Astrocyte (in vitro differentiated cells and primary cell): ENCODE data around the gene MRPS25. TPM values are rescaled to one million over a fixed set of nuclear protein-coding genes. Genes with fewer than 3 reads are reported as not detected.

Source experiments
- DNase-seq: peaks from one replicate; pipeline ENCODE4 v3.0.0-alpha.2; 2010; ENCODE audit warnings: low read depth
- FAIRE-seq: peaks from 2 replicates; lab custom pipeline; 2011; peaks lifted over from hg19 to GRCh38; lab: Jason Lieb, UNC
- H2AFZ ChIP-seq: 2 replicates; pipeline ENCODE4 v1.6.0; 2012; ENCODE audit warnings: low read depth, low read length, inconsistent platforms
- H3K27ac ChIP-seq: 2 replicates; pipeline ENCODE4 v1.5.1; 2011; ENCODE audit warnings: low read depth, low read length, inconsistent platforms
- H3K27me3 ChIP-seq: 2 replicates; pipeline ENCODE4 v1.6.0; 2011; ENCODE audit warnings: low read length, inconsistent platforms; ENCODE audit not compliant: insufficient read depth
- H3K36me3 ChIP-seq: 2 replicates; pipeline ENCODE4 v1.5.1; 2011; ENCODE audit warnings: low read length, inconsistent platforms; ENCODE audit not compliant: insufficient read depth
- H3K4me1 ChIP-seq: 2 replicates; pipeline ENCODE4 v1.5.1; 2011; ENCODE audit warnings: low read length, inconsistent platforms; ENCODE audit not compliant: insufficient read depth
- H3K4me2 ChIP-seq: 2 replicates; pipeline ENCODE4 v1.6.0; 2012; ENCODE audit warnings: low read length, inconsistent platforms
- H3K4me3 ChIP-seq: 2 replicates; pipeline ENCODE4 v1.5.1; 2011; ENCODE audit warnings: low read depth, mild to moderate bottlenecking, low read length, inconsistent platforms; ENCODE audit not compliant: insufficient read depth
- H3K79me2 ChIP-seq: 2 replicates; pipeline ENCODE4 v1.6.0; 2012; ENCODE audit warnings: mild to moderate bottlenecking, low read length, inconsistent platforms; ENCODE audit not compliant: insufficient read depth
- H3K9ac ChIP-seq: 2 replicates; pipeline ENCODE4 v1.6.0; 2012; ENCODE audit warnings: mild to moderate bottlenecking, low read length, inconsistent platforms
- H3K9me3 ChIP-seq: 2 replicates; pipeline ENCODE4 v1.5.1; 2012; ENCODE audit warnings: low read depth, mild to moderate bottlenecking, low read length, inconsistent platforms; ENCODE audit not compliant: insufficient read depth
- H4K20me1 ChIP-seq: 2 replicates; pipeline ENCODE4 v1.6.0; 2012; ENCODE audit warnings: low read length, inconsistent platforms; ENCODE audit not compliant: insufficient read depth
- H3K27ac Mint-ChIP-seq: one replicate; pipeline ENCODE4 v1.8.0; 2021; ENCODE audit warnings: mild to moderate bottlenecking, mixed read lengths; ENCODE audit not compliant: unreplicated experiment
- H3K27me3 Mint-ChIP-seq: one replicate; pipeline ENCODE4 v1.8.0; 2021; ENCODE audit warnings: low read depth, mixed read lengths; ENCODE audit not compliant: unreplicated experiment
- H3K36me3 Mint-ChIP-seq: one replicate; pipeline ENCODE4 v1.8.0; 2021; ENCODE audit warnings: low read depth, mixed read lengths; ENCODE audit not compliant: unreplicated experiment
- H3K4me1 Mint-ChIP-seq: one replicate; pipeline ENCODE4 v1.8.0; 2021; ENCODE audit warnings: low read depth, mixed read lengths; ENCODE audit not compliant: unreplicated experiment
- H3K4me3 Mint-ChIP-seq: one replicate; pipeline ENCODE4 v1.8.0; 2021; ENCODE audit warnings: mild to moderate bottlenecking, moderate library complexity, mixed read lengths; ENCODE audit not compliant: unreplicated experiment
- H3K9me3 Mint-ChIP-seq: one replicate; pipeline ENCODE4 v1.8.0; 2021; ENCODE audit warnings: mild to moderate bottlenecking, mixed read lengths; ENCODE audit not compliant: unreplicated experiment
- EZH2 ChIP-seq: IDR thresholded peaks from 2 replicates; pipeline ENCODE4 v1.6.1; 2012; ENCODE audit warnings: mild to moderate bottlenecking, low read length, inconsistent platforms; ENCODE audit not compliant: insufficient read depth
- total RNA-seq: library from RNA; stranded (reverse); gene quantifications from 2 replicates; pipeline ENCODE4 v1.2.1, GENCODE V29; 2021
- TF ChIP-seq, protein P1 (sequence below): IDR thresholded peaks from 2 replicates; pipeline ENCODE4 v1.5.1; 2011; ENCODE audit warnings: low read depth, mild to moderate bottlenecking, inconsistent platforms, low read length, moderate library complexity; ENCODE audit not compliant: insufficient read depth

Gene MRPS25
- total RNA-seq, 1 donor from 2014 or later = 38.9 TPM

- Histone ChIP-seq H3K9me3 (no peaks in the 10 kb centered on the region), H3K4me1 (peaks cover 8% of the 10 kb centered on the region), H3K27me3 (no peaks in the 10 kb centered on the region), H3K4me3 (no peak overlapping the region), H3K27ac (no peak overlapping the region), H2AFZ (no peak overlapping the region), H4K20me1 (peaks cover 28% of the 10 kb centered on the region), H3K79me2 (peaks cover 31% of the 10 kb centered on the region), H3K4me2 (peak overlapping the region; percentile 97), H3K9ac (peak overlapping the region; percentile 15), H3K36me3 (peaks cover 5% of the 10 kb centered on the region)
- FAIRE-seq = no peak
- Mint-ChIP-seq H3K4me3 (peak overlapping the region; percentile 95), H3K9me3 (no peaks in the 10 kb centered on the region), H3K4me1 (peaks cover 9% of the 10 kb centered on the region), H3K27ac (no peak overlapping the region), H3K27me3 (no peaks in the 10 kb centered on the region), H3K36me3 (peaks cover 7% of the 10 kb centered on the region)
- DNase-seq = no peak
- no peak for TF ChIP-seq EZH2
- TF ChIP-seq, protein P1, sequence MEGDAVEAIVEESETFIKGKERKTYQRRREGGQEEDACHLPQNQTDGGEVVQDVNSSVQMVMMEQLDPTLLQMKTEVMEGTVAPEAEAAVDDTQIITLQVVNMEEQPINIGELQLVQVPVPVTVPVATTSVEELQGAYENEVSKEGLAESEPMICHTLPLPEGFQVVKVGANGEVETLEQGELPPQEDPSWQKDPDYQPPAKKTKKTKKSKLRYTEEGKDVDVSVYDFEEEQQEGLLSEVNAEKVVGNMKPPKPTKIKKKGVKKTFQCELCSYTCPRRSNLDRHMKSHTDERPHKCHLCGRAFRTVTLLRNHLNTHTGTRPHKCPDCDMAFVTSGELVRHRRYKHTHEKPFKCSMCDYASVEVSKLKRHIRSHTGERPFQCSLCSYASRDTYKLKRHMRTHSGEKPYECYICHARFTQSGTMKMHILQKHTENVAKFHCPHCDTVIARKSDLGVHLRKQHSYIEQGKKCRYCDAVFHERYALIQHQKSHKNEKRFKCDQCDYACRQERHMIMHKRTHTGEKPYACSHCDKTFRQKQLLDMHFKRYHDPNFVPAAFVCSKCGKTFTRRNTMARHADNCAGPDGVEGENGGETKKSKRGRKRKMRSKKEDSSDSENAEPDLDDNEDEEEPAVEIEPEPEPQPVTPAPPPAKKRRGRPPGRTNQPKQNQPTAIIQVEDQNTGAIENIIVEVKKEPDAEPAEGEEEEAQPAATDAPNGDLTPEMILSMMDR = no peak
Measured at GRCh38 chr3:15063238-15063637, 1.9 kb downstream of the MRPS25 start.

DNA sequence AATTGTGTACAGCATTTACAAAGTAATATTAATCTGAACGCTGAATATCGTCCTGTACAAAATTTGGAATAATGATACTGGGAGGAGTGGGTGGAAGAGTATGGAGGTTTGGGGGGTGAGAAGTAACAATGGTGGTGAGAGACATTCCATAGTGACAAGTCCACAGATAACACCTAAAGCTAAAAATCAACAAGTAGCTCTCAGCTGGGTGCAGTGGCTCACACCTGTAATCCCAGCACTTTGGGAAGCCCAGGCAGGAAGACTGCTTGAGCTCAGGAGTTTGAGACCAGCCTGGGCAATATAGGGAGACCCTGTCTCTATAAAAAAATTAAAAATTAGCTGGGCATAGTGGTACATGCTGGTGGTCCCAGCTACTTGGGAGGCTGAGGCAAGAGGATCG is 5.1 kb downstream of the MRPS25 start:
- H2AFZ ChIP-seq = no peak overlapping the region
- H4K20me1 ChIP-seq = peaks cover 42% of the 10 kb centered on the region
- H3K4me1 ChIP-seq = peaks cover 8% of the 10 kb centered on the region
- peaks cover 11% of the 10 kb centered on the region for H3K36me3 Mint-ChIP-seq
- peaks cover 58% of the 10 kb centered on the region for H3K79me2 ChIP-seq
- H3K27ac ChIP-seq = no peak overlapping the region
- no peak overlapping the region for H3K4me3 Mint-ChIP-seq
- no peak overlapping the region for H3K9ac ChIP-seq
- peaks cover 12% of the 10 kb centered on the region for H3K4me1 Mint-ChIP-seq
- H3K27ac Mint-ChIP-seq = no peak overlapping the region
- H3K9me3 ChIP-seq = no peaks in the 10 kb centered on the region
- no peaks in the 10 kb centered on the region for H3K27me3 ChIP-seq
- H3K4me3 ChIP-seq = no peak overlapping the region
- H3K4me2 ChIP-seq = no peak overlapping the region
- no peaks in the 10 kb centered on the region for H3K9me3 Mint-ChIP-seq
- DNase-seq = no peak
- FAIRE-seq = no peak
- TF ChIP-seq, protein P1 = no peak
- no peak for TF ChIP-seq EZH2
- H3K36me3 ChIP-seq = peaks cover 11% of the 10 kb centered on the region
- H3K27me3 Mint-ChIP-seq = no peaks in the 10 kb centered on the region

GRCh38 chr3:15056676-15057404 is 8.3 kb downstream of the MRPS25 start:
- H3K4me1 ChIP-seq = no peaks in the 10 kb centered on the region
- peaks cover 13% of the 10 kb centered on the region for H3K4me1 Mint-ChIP-seq
- H3K27ac Mint-ChIP-seq = no peak overlapping the region
- H4K20me1 ChIP-seq = peaks cover 46% of the 10 kb centered on the region
- H2AFZ ChIP-seq = no peak overlapping the region
- H3K27me3 ChIP-seq = no peaks in the 10 kb centered on the region
- no peak overlapping the region for H3K4me2 ChIP-seq
- no peak overlapping the region for H3K27ac ChIP-seq
- FAIRE-seq (no peak), DNase-seq (no peak)
- TF ChIP-seq, protein P1 = no peak
- no peak for TF ChIP-seq EZH2
- no peak overlapping the region for H3K9ac ChIP-seq
- H3K4me3 ChIP-seq = no peak overlapping the region
- peaks cover 19% of the 10 kb centered on the region for H3K36me3 Mint-ChIP-seq
- no peaks in the 10 kb centered on the region for H3K27me3 Mint-ChIP-seq
- no peaks in the 10 kb centered on the region for H3K9me3 Mint-ChIP-seq
- no peak overlapping the region for H3K4me3 Mint-ChIP-seq
- H3K36me3 ChIP-seq = peaks cover 11% of the 10 kb centered on the region
- H3K79me2 ChIP-seq = peaks cover 64% of the 10 kb centered on the region
- H3K9me3 ChIP-seq = no peaks in the 10 kb centered on the region
